ENCODE measurements around the gene CPNE6.
"Not testable (repeated sequence)": the region's sequence is repeated elsewhere in the genome, so short reads cannot be mapped to it uniquely, and the experiment has no call there.

- not testable (repeated sequence) for TF ChIP-seq ZFP3 (CRISPR knock-in tag; IDR thresholded peaks at IDR 0.05); CSDC2 (CRISPR knock-in tag; IDR thresholded peaks at IDR 0.05); ARNTL (CRISPR knock-in tag; IDR thresholded peaks at IDR 0.05; ENCODE audit: borderline replicate concordance, low read depth)
- TF ChIP-seq, protein P1, sequence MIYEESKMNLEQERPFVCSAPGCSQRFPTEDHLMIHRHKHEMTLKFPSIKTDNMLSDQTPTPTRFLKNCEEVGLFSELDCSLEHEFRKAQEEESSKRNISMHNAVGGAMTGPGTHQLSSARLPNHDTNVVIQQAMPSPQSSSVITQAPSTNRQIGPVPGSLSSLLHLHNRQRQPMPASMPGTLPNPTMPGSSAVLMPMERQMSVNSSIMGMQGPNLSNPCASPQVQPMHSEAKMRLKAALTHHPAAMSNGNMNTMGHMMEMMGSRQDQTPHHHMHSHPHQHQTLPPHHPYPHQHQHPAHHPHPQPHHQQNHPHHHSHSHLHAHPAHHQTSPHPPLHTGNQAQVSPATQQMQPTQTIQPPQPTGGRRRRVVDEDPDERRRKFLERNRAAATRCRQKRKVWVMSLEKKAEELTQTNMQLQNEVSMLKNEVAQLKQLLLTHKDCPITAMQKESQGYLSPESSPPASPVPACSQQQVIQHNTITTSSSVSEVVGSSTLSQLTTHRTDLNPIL (CRISPR knock-in tag; IDR thresholded peaks at IDR 0.05; ENCODE audit: low read depth), result not testable (repeated sequence)
- TF ChIP-seq, protein P2, sequence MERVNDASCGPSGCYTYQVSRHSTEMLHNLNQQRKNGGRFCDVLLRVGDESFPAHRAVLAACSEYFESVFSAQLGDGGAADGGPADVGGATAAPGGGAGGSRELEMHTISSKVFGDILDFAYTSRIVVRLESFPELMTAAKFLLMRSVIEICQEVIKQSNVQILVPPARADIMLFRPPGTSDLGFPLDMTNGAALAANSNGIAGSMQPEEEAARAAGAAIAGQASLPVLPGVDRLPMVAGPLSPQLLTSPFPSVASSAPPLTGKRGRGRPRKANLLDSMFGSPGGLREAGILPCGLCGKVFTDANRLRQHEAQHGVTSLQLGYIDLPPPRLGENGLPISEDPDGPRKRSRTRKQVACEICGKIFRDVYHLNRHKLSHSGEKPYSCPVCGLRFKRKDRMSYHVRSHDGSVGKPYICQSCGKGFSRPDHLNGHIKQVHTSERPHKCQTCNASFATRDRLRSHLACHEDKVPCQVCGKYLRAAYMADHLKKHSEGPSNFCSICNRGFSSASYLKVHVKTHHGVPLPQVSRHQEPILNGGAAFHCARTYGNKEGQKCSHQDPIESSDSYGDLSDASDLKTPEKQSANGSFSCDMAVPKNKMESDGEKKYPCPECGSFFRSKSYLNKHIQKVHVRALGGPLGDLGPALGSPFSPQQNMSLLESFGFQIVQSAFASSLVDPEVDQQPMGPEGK (CRISPR knock-in tag; IDR thresholded peaks at IDR 0.05; ENCODE audit: borderline replicate concordance), result not testable (repeated sequence)
Observed at GRCh38 chr14:24024939-24025418, 46.4 kb upstream of the CPNE6 start.

All from SK-N-SH treated with all-trans-retinoic acid at 6 μM for 48 hours (cell line).